ENCODE measurements around the gene CREM.

DNA sequence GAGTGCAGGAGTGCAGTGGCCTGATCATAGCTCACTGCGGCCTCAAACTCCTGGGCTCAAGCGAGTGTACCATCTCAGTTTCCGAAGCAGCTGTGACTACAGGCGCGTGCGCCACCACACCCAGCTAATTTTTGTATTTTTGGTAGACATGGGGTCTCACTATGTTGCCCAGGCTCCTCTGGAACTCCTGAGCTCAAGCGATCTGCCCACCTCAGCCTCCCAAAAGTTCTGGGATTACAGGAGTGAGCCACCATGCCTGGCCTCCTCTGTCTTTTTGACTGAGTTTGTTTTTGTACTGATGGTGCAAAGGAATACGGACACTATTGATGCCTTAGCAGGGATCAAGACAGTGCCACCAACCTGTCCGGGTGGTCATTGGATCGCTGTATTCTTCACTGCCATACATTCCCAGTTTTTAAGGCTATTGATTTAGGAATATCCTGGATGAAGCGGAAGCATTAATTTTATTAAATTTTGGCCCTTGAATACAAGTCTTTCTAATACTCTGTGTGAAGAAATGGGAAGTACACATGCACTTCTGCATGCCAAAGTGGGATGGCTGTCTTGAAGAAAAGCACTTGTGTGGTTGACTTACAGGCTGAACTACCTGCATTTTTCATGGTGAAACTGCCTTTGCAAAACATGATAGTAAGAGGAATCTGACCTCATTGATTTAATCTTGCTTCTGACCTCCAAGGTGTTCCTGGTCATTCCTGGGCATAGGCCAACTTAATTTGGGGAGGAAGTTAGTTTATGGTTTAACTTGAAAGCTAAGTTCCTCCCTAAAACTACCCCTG is 34.5 kb upstream of the CREM start:
- TF ChIP-seq, protein P1, sequence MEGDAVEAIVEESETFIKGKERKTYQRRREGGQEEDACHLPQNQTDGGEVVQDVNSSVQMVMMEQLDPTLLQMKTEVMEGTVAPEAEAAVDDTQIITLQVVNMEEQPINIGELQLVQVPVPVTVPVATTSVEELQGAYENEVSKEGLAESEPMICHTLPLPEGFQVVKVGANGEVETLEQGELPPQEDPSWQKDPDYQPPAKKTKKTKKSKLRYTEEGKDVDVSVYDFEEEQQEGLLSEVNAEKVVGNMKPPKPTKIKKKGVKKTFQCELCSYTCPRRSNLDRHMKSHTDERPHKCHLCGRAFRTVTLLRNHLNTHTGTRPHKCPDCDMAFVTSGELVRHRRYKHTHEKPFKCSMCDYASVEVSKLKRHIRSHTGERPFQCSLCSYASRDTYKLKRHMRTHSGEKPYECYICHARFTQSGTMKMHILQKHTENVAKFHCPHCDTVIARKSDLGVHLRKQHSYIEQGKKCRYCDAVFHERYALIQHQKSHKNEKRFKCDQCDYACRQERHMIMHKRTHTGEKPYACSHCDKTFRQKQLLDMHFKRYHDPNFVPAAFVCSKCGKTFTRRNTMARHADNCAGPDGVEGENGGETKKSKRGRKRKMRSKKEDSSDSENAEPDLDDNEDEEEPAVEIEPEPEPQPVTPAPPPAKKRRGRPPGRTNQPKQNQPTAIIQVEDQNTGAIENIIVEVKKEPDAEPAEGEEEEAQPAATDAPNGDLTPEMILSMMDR (conservative IDR thresholded peaks at IDR 0.05; ENCODE audit: low read length) = no peak
- TF ChIP-seq EZH2phosphoT487 (IDR thresholded peaks at IDR 0.05; ENCODE audit: borderline replicate concordance, low read depth, low read length) = no peak
